ENCODE results near the gene SF3A2.
A peak's percentile ranks its signal among the peaks of the same experiment; 100 is the strongest.

The SF3A2 gene

GRCh38 chr19:2287585-2288337, 51.1 kb downstream of the SF3A2 start:
- Mint-ChIP-seq H3K27ac (no peak overlapping the region), H3K27me3 (ENCODE audit: low read depth) (peaks cover 4% of the 10 kb centered on the region), H3K36me3 (ENCODE audit: low read depth) (peaks cover 9% of the 10 kb centered on the region), H3K4me1 (ENCODE audit: low read depth) (peaks cover 14% of the 10 kb centered on the region), H3K4me3 (no peak overlapping the region), H3K9me3 (no peaks in the 10 kb centered on the region)

- Mint-ChIP-seq H3K27me3 (ENCODE audit: low read depth) (no peaks in the 10 kb centered on the region), H3K4me1 (ENCODE audit: low read depth) (peaks cover 17% of the 10 kb centered on the region), H3K9me3 (no peaks in the 10 kb centered on the region), H3K36me3 (ENCODE audit: low read depth) (peaks cover 12% of the 10 kb centered on the region), H3K4me3 (peak overlapping the region; percentile 88), H3K27ac (peak overlapping the region; percentile 95)
Observed at GRCh38 chr19:2288338-2288817, 51.8 kb downstream of the SF3A2 start.

GRCh38 chr19:2288818-2289713, 52.4 kb downstream of the SF3A2 start:
- Mint-ChIP-seq H3K4me3 (peak overlapping the region; percentile 88), H3K4me1 (ENCODE audit: low read depth) (peaks cover 17% of the 10 kb centered on the region), H3K27ac (peak overlapping the region; percentile 95), H3K36me3 (ENCODE audit: low read depth) (peaks cover 16% of the 10 kb centered on the region), H3K27me3 (ENCODE audit: low read depth) (no peaks in the 10 kb centered on the region), H3K9me3 (no peaks in the 10 kb centered on the region)

- Mint-ChIP-seq H3K4me3 (peak overlapping the region; percentile 88), H3K9me3 (no peaks in the 10 kb centered on the region), H3K27me3 (ENCODE audit: low read depth) (no peaks in the 10 kb centered on the region), H3K4me1 (ENCODE audit: low read depth) (peaks cover 17% of the 10 kb centered on the region), H3K27ac (peak overlapping the region; percentile 95), H3K36me3 (ENCODE audit: low read depth) (peaks cover 17% of the 10 kb centered on the region)
Observed at GRCh38 chr19:2289714-2290435, 53.3 kb downstream of the SF3A2 start.

GRCh38 chr19:2290441-2291184, 54.0 kb downstream of the SF3A2 start:
- peak overlapping the region; percentile 77 for H3K4me3 Mint-ChIP-seq
- H3K4me1 Mint-ChIP-seq (ENCODE audit: low read depth): peaks cover 17% of the 10 kb centered on the region
- peaks cover 19% of the 10 kb centered on the region for H3K36me3 Mint-ChIP-seq (ENCODE audit: low read depth)
- no peak overlapping the region for H3K27ac Mint-ChIP-seq
- no peaks in the 10 kb centered on the region for H3K9me3 Mint-ChIP-seq
- no peaks in the 10 kb centered on the region for H3K27me3 Mint-ChIP-seq (ENCODE audit: low read depth)

GRCh38 chr19:2291185-2291751, 54.6 kb downstream of the SF3A2 start:
- Mint-ChIP-seq H3K36me3 (ENCODE audit: low read depth) (peaks cover 19% of the 10 kb centered on the region), H3K27me3 (ENCODE audit: low read depth) (no peaks in the 10 kb centered on the region), H3K9me3 (no peaks in the 10 kb centered on the region), H3K27ac (no peak overlapping the region), H3K4me1 (ENCODE audit: low read depth) (peaks cover 17% of the 10 kb centered on the region), H3K4me3 (peak overlapping the region; percentile 77)

GRCh38 chr19:2294687-2295335, 58.2 kb downstream of the SF3A2 start:
- H3K27me3 Mint-ChIP-seq (ENCODE audit: low read depth): no peaks in the 10 kb centered on the region
- peaks cover 5% of the 10 kb centered on the region for H3K4me1 Mint-ChIP-seq (ENCODE audit: low read depth)
- peaks cover 14% of the 10 kb centered on the region for H3K36me3 Mint-ChIP-seq (ENCODE audit: low read depth)
- H3K27ac Mint-ChIP-seq: no peak overlapping the region
- H3K9me3 Mint-ChIP-seq: no peaks in the 10 kb centered on the region
- H3K4me3 Mint-ChIP-seq: no peak overlapping the region

- H3K4me1 Mint-ChIP-seq (ENCODE audit: low read depth): peaks cover 5% of the 10 kb centered on the region
- H3K4me3 Mint-ChIP-seq: no peak overlapping the region
- H3K27ac Mint-ChIP-seq: no peak overlapping the region
- H3K9me3 Mint-ChIP-seq: no peaks in the 10 kb centered on the region
- peaks cover 4% of the 10 kb centered on the region for H3K27me3 Mint-ChIP-seq (ENCODE audit: low read depth)
- H3K36me3 Mint-ChIP-seq (ENCODE audit: low read depth): peaks cover 13% of the 10 kb centered on the region
Observed at GRCh38 chr19:2296141-2296540, 59.5 kb downstream of the SF3A2 start.

Data from T-helper 1 cell treated with Interleukin-12 subunit alpha and Interleukin-12 subunit beta and Interleukin-4 antibody, amounts not matched to agents 30 μg/mL and 1 μg/mL, for 36 hours (primary cell).